ENCODE data around the gene NISCH. TPM values are rescaled to one million over a fixed set of nuclear protein-coding genes. Genes with fewer than 3 reads are reported as not detected.

Gene NISCH
- total and polyA plus RNA-seq, 2 of the 8 experiments (the other 6 are each of a cell fraction or from before 2014, with no cell fraction given): 71.2 to 71.9 TPM

DNA sequence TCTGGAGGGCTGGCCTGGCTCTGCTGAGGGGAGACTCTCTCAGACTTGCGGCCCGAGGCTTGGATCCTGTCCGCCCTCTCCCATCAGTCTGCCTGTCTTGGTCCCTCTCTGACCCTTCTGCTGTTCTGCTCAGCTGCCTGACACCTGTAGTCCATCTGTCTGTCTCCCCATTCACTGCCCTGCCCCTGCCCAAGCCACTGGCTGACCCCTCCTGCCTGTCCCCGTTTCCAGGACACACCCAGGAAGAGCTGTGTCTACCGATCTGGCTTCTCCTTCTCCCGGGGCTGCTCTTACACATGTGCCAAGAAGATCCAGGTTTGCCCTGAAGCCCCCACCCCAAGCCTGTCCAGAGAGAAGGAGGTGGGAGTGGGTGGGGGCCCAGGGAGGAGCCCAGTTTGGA, 59.8 kb downstream of the NISCH start:
- DNase-seq (ENCODE audit: low read depth in 1 of 2, low spot score in 2 of 2): no peak
- no peaks in the 10 kb centered on the region for H3K9me3 ChIP-seq (ENCODE audit: insufficient read depth in 2 of 2, low read depth in 1 of 2, low read length in 1 of 2)
- H3K18ac ChIP-seq (ENCODE audit: extremely low read depth, low read length): no peak overlapping the region
- H3K4ac ChIP-seq (replicated peaks; ENCODE audit: insufficient read length, low read depth, low read length): no peak overlapping the region
- 86% methylated on average over 6 of the region's 6 CpGs; no CpG with 5 or more reads in 1 of the 2 experiments for WGBS, 2 experiments (ENCODE audit: extremely low coverage in 1 of 2, insufficient coverage in 1 of 2, insufficient read length in 1 of 2, insufficient replicate concordance in 2 of 2, low coverage in 1 of 2, low lambda C conversion rate in 2 of 2, missing lambda C conversion rate in 1 of 2)
- H4K91ac ChIP-seq (replicated peaks; ENCODE audit: insufficient read length, low read length): no peak overlapping the region
- peaks cover 0 to 11% (median 4%) of the 10 kb centered on the region in 4 experiments; a peak in 5 of 7 replicates for H3K4me1 ChIP-seq (replicated peaks in 1 of 4; ENCODE audit: control insufficient read depth in 3 of 4, insufficient read depth in 4 of 4, low read length in 3 of 4)
- H3K79me2 ChIP-seq (ENCODE audit: control insufficient read depth in 1 of 2, insufficient read depth in 2 of 2, low read length in 2 of 2): no peaks in the 10 kb centered on the region
- H4K20me1 ChIP-seq (replicated peaks in 1 of 2; ENCODE audit: control insufficient read depth in 1 of 2, insufficient read depth in 2 of 2, low read length in 2 of 2): peaks cover 0 to 1% of the 10 kb centered on the region in 2 experiments
- no peak overlapping the region for H2BK20ac ChIP-seq (ENCODE audit: low read length)
- ChIA-PET POLR2A (ENCODE audit: partially characterized antibody) (interaction anchor here (0.9 to 1.0 kb wide), 2 partner anchors 11 to 12 kb away, joined by 3 read pairs; no protein-coding TSS in a partner anchor), CTCF (ENCODE audit: partially characterized antibody) (interaction anchor here (1.0 to 1.4 kb wide), 6 partner anchors 10 to 43 kb away, joined by 3 to 7 read pairs (median 4); no protein-coding TSS in a partner anchor)
- H3K27ac ChIP-seq (ENCODE audit: low read depth, low read length): no peak overlapping the region
- no peak overlapping the region for H2BK12ac ChIP-seq (ENCODE audit: low read depth, low read length)
- no peak overlapping the region for H3K23ac ChIP-seq (ENCODE audit: insufficient read length)
- no peaks in the 10 kb centered on the region for H3K36me3 ChIP-seq (ENCODE audit: control insufficient read depth in 2 of 4, insufficient read depth in 4 of 4, low read length in 3 of 4)
- H2AFZ ChIP-seq (ENCODE audit: low read length): no peak overlapping the region
- no peaks in the 10 kb centered on the region; the same call in 1 of the 2 replicates for H3K23me2 ChIP-seq (ENCODE audit: low read depth, low read length)
- no peak overlapping the region for H3K9ac ChIP-seq (replicated peaks in 1 of 4; ENCODE audit: extremely low read depth in 1 of 4, low read depth in 3 of 4, low read length in 3 of 4)
- peaks cover 0 to 11% (median 4%) of the 10 kb centered on the region in 4 experiments; a peak in 5 of 7 replicates for H3K27me3 ChIP-seq (replicated peaks in 1 of 4; ENCODE audit: control insufficient read depth in 3 of 4, extremely low read depth in 1 of 4, insufficient read depth in 3 of 4, low read length in 3 of 4)
- H3K4me2 ChIP-seq (ENCODE audit: insufficient read depth in 1 of 2, low read depth in 2 of 2, low read length in 2 of 2): no peak overlapping the region
- FAIRE-seq: no peak
- H3K79me1 ChIP-seq (ENCODE audit: low read depth, low read length): no peaks in the 10 kb centered on the region
- H4K5ac ChIP-seq (ENCODE audit: insufficient read length, low read depth, low read length): no peak overlapping the region
- no peak overlapping the region for H3K4me3 ChIP-seq (ENCODE audit: extremely low read depth in 1 of 4, insufficient read depth in 2 of 4, low read depth in 3 of 4, low read length in 4 of 4)
- H3K14ac ChIP-seq (ENCODE audit: insufficient read length): no peak overlapping the region
- H2BK120ac ChIP-seq (replicated peaks; ENCODE audit: low read depth, low read length): no peak overlapping the region
- H2BK5ac ChIP-seq (ENCODE audit: low read depth, low read length): no peak overlapping the region
- H2AK5ac ChIP-seq (ENCODE audit: low read depth, low read length): no peak overlapping the region
- no peak for TF ChIP-seq SP4 (IDR thresholded peaks at IDR 0.05; ENCODE audit: low read length)
- TF ChIP-seq KDM1A (IDR thresholded peaks at IDR 0.05; ENCODE audit: borderline replicate concordance, low read length): no peak
- no peak for TF ChIP-seq SIX5 (IDR thresholded peaks at IDR 0.05; ENCODE audit: low read depth, low read length)
- TF ChIP-seq CREB1 (IDR thresholded peaks at IDR 0.05): no peak
- TF ChIP-seq GABPA (IDR thresholded peaks at IDR 0.05; ENCODE audit: borderline replicate concordance, insufficient read depth, low read length): no peak
- TF ChIP-seq CHD1 (IDR thresholded peaks at IDR 0.05; ENCODE audit: low read depth, low read length): no peak
- no peak for TF ChIP-seq YY1 (IDR thresholded peaks at IDR 0.05; ENCODE audit: low read depth, low read length)
- no peak overlapping the region; the same call in 1 of the 2 replicates for H4K8ac ChIP-seq (ENCODE audit: extremely low read depth, insufficient read depth, low read length)
- no peak overlapping the region for H3K56ac ChIP-seq (replicated peaks; ENCODE audit: insufficient read length, low read depth, low read length)
- no peak overlapping the region for H2BK15ac ChIP-seq (ENCODE audit: low read length)

Measured in H1 (cell line).